HUES64 (cell line): ENCODE results near the gene LRTM2.

Source experiments
- H3K27ac ChIP-seq: 2 replicates; pipeline ENCODE4 v1.7.0; 2013; ENCODE audit warnings: low read depth, low read length, inconsistent platforms
- H3K27me3 ChIP-seq: 2 replicates; pipeline ENCODE4 v1.6.1; 2013; ENCODE audit warnings: mild to moderate bottlenecking, low read length; ENCODE audit not compliant: insufficient read depth
- H3K36me3 ChIP-seq: 2 replicates; pipeline ENCODE4 v1.6.1; 2013; ENCODE audit warnings: mild to moderate bottlenecking, low read length; ENCODE audit not compliant: insufficient read depth
- H3K4me1 ChIP-seq: 2 replicates; pipeline ENCODE4 v1.6.1; 2013; ENCODE audit warnings: mild to moderate bottlenecking, low read length, moderate library complexity; ENCODE audit not compliant: insufficient read depth
- H3K4me3 ChIP-seq: 2 replicates; pipeline ENCODE4 v1.5.1; 2013; ENCODE audit warnings: mild to moderate bottlenecking, low read length, moderate library complexity
- H3K9ac ChIP-seq: 2 replicates; pipeline ENCODE4 v1.6.1; 2013; ENCODE audit warnings: mild to moderate bottlenecking, low read depth, low read length
- H3K9me3 ChIP-seq: 2 replicates; pipeline ENCODE4 v1.6.1; 2013; ENCODE audit warnings: low read depth, low read length; ENCODE audit not compliant: insufficient read depth
- WGBS: fragments of 150-250, 120-280 bp; methylation state at CpG from one replicate; pipeline ENCODE4 v1.1.7; 2013; ENCODE audit warnings: missing lambda C conversion rate; 5-methylcytosine and 5-hydroxymethylcytosine counted together

Gene LRTM2

GRCh38 chr12:1840981-1841425 lies 20.6 kb downstream of the LRTM2 start:
- Histone ChIP-seq H3K4me1 (peaks cover 17% of the 10 kb centered on the region), H3K9me3 (no peaks in the 10 kb centered on the region), H3K36me3 (no peaks in the 10 kb centered on the region), H3K27ac (no peak overlapping the region), H3K9ac (no peak overlapping the region), H3K27me3 (no peaks in the 10 kb centered on the region), H3K4me3 (no peak overlapping the region)
- WGBS: 94% methylated on average over 16 of the region's 16 CpGs

- no peak overlapping the region for H3K9ac ChIP-seq
Measured at GRCh38 chr12:1841586-1842182, 21.3 kb downstream of the LRTM2 start.

DNA sequence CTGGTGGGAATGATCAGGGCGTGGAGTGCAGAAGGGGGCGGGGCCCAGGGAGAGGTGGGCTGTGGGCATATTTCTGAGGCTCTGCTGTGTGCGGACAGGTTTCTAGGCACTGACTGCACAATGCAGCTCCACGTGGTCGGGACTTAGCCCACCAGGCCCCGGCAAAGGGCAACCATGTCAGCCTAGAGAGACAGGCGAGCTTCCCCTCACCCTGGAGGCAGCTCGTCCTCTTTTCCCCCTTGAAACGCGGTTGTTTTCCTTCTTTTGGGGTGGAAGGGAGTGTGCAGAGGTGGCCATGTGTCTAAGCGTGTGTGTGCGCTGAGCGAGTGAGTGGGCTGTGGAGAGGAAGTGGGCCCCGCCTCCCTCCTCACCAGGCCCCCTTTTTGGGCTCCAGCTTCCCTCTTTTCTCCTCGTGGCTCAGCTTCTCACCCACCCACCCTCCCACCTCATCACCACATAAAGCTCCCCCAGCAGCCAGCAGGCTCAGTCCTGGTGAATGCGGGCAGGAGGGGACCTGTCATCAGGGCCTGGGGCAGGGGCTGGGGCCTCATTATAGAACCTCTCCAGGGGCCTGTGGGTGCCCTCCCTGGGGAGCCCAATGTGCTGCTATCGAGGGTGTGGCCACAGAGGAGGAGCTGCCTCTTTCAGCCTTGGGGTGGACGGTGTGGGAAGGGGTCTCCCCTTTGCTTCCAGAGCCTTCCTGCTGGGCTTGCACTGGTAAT lies 22.0 kb downstream of the LRTM2 start:
- 92% methylated on average over 18 of the region's 18 CpGs for WGBS
- H3K27ac ChIP-seq: no peak overlapping the region
- no peak overlapping the region for H3K9ac ChIP-seq
- no peaks in the 10 kb centered on the region for H3K36me3 ChIP-seq
- H3K4me1 ChIP-seq: peaks cover 14% of the 10 kb centered on the region
- H3K9me3 ChIP-seq: no peaks in the 10 kb centered on the region
- no peak overlapping the region for H3K4me3 ChIP-seq
- H3K27me3 ChIP-seq: no peaks in the 10 kb centered on the region

More at GRCh38 chr12:1841586-1842182, 21.3 kb downstream of the LRTM2 start:
- no peaks in the 10 kb centered on the region for H3K27me3 ChIP-seq
- H3K36me3 ChIP-seq: no peaks in the 10 kb centered on the region
- no peaks in the 10 kb centered on the region for H3K9me3 ChIP-seq
- no peak overlapping the region for H3K27ac ChIP-seq
- H3K4me3 ChIP-seq: no peak overlapping the region
- H3K4me1 ChIP-seq: peaks cover 17% of the 10 kb centered on the region
- 92% methylated on average over 13 of the region's 13 CpGs for WGBS

- no peaks in the 10 kb centered on the region for H3K36me3 ChIP-seq
- H3K27me3 ChIP-seq: no peaks in the 10 kb centered on the region
- H3K27ac ChIP-seq: no peak overlapping the region
- no peak overlapping the region for H3K9ac ChIP-seq
- no peak overlapping the region for H3K4me3 ChIP-seq
- WGBS: 84% methylated on average over 16 of the region's 16 CpGs
- peaks cover 14% of the 10 kb centered on the region for H3K4me1 ChIP-seq
- H3K9me3 ChIP-seq: no peaks in the 10 kb centered on the region
Measured at GRCh38 chr12:1842905-1843640, 22.7 kb downstream of the LRTM2 start.

GRCh38 chr12:1843641-1844005 lies 23.3 kb downstream of the LRTM2 start:
- Histone ChIP-seq H3K27me3 (no peaks in the 10 kb centered on the region), H3K4me3 (no peak overlapping the region), H3K9ac (no peak overlapping the region), H3K9me3 (no peaks in the 10 kb centered on the region), H3K4me1 (peaks cover 14% of the 10 kb centered on the region), H3K27ac (no peak overlapping the region), H3K36me3 (no peaks in the 10 kb centered on the region)
- WGBS: 90% methylated on average over 2 of the region's 3 CpGs

- Histone ChIP-seq H3K36me3 (no peaks in the 10 kb centered on the region), H3K27ac (no peak overlapping the region), H3K4me3 (no peak overlapping the region), H3K4me1 (peaks cover 14% of the 10 kb centered on the region), H3K9ac (no peak overlapping the region), H3K27me3 (no peaks in the 10 kb centered on the region), H3K9me3 (no peaks in the 10 kb centered on the region)
- WGBS: 59% methylated on average over 10 of the region's 10 CpGs
Measured at GRCh38 chr12:1844223-1844622, 23.9 kb downstream of the LRTM2 start.

- no peak overlapping the region for H3K9ac ChIP-seq
Measured at GRCh38 chr12:1844661-1845409, 24.5 kb downstream of the LRTM2 start.

DNA sequence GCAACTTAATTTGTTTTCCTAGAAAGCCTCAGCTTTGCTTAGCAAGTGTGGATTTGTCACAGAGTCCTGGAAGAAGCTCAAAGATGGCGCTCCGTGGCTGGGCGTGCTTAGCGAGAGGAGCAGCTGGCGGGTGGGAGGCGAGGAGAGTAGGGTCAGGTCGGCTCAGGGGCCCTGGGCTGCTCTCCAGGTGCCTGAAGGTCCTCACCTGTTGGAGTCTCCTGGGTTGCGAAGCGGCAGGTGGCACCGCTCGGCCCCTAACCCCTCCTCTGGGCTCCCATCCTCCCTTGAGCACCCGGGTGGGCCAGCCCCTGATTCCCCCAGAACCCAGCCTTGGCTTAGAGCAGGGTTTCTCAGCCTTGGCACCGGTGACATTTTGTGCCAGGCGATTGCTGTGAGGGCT lies 25.1 kb downstream of the LRTM2 start:
- Histone ChIP-seq H3K4me1 (peaks cover 14% of the 10 kb centered on the region), H3K27me3 (no peaks in the 10 kb centered on the region), H3K4me3 (no peak overlapping the region), H3K9me3 (no peaks in the 10 kb centered on the region), H3K36me3 (no peaks in the 10 kb centered on the region), H3K27ac (no peak overlapping the region), H3K9ac (no peak overlapping the region)
- 94% methylated on average over 14 of the region's 14 CpGs for WGBS

More at GRCh38 chr12:1844661-1845409, 24.5 kb downstream of the LRTM2 start:
- Histone ChIP-seq H3K4me1 (peaks cover 14% of the 10 kb centered on the region), H3K4me3 (no peak overlapping the region), H3K36me3 (no peaks in the 10 kb centered on the region), H3K9me3 (no peaks in the 10 kb centered on the region), H3K27ac (no peak overlapping the region), H3K27me3 (no peaks in the 10 kb centered on the region)
- WGBS: 46% methylated on average over 12 of the region's 12 CpGs

DNA sequence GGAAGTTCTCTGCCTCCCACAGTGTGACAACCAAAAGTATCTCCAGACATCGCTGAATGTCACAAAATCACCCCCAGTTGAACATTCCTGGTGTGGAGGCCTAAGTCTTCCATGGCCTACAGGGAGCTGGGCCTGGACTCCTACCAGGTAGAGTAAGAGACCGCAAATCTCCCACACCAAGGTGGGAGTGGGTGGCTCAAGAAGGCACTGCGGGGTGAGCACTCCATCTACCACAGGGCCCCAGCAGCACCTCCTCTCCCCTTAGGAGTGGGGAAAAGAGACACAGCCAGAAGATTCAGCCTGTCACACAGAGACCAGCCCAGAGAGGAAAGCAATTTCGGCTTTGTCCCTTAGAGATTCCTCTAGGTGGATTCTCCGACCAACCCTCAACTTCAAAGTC lies 25.5 kb downstream of the LRTM2 start:
- no peak overlapping the region for H3K4me3 ChIP-seq
- 95% methylated on average over 4 of the region's 5 CpGs for WGBS
- H3K9ac ChIP-seq: no peak overlapping the region
- H3K27me3 ChIP-seq: no peaks in the 10 kb centered on the region
- H3K36me3 ChIP-seq: no peaks in the 10 kb centered on the region
- peaks cover 14% of the 10 kb centered on the region for H3K4me1 ChIP-seq
- no peaks in the 10 kb centered on the region for H3K9me3 ChIP-seq
- H3K27ac ChIP-seq: no peak overlapping the region

GRCh38 chr12:1846421-1847405 lies 26.3 kb downstream of the LRTM2 start:
- no peak overlapping the region for H3K9ac ChIP-seq
- H3K9me3 ChIP-seq: no peaks in the 10 kb centered on the region
- no peak overlapping the region for H3K27ac ChIP-seq
- H3K4me3 ChIP-seq: no peak overlapping the region
- H3K27me3 ChIP-seq: no peaks in the 10 kb centered on the region
- no peaks in the 10 kb centered on the region for H3K36me3 ChIP-seq
- H3K4me1 ChIP-seq: peaks cover 14% of the 10 kb centered on the region
- WGBS: 92% methylated on average over 24 of the region's 24 CpGs
